Purkinje cell (primary cell): ENCODE measurements around the gene ZNF468. TPM values are rescaled to one million over a fixed set of nuclear protein-coding genes. Genes with fewer than 3 reads are reported as not detected.

Source experiments
- polyA plus RNA-seq: library from polyadenylated mRNA; unstranded; fragments of >200 nt; fragmentation: Nextera tagmentation; gene quantifications from 2 replicates; pipeline ENCODE4 v1.2.1, GENCODE V29; 2014

Gene ZNF468
- polyA plus RNA-seq = 4.8 and 10.1 TPM in 2 replicates

GRCh38 chr19:52857378-52858191 lies at the start of gene ZNF468:
Gene ZNF468, minus strand, starts transcription at chr19:52857619. Its CDS starts 3,347 bp downstream, at chr19:52854272.

GRCh38 chr19:52897138-52897935 lies 39.9 kb upstream of the ZNF468 start, which contains the start of gene ZNF320:
Gene ZNF320, minus strand, starts transcription at chr19:52897635. Its CDS starts 7,380 bp downstream, at chr19:52890255.

GRCh38 chr19:52821204-52821960 lies 36.0 kb downstream of the ZNF468 start, which contains the start of gene ZNF28:
Gene ZNF28, minus strand, starts transcription at chr19:52821633. Its CDS starts 3,675 bp downstream, at chr19:52817958.

Other genes with a start within 250 kb of the ZNF468 start
- gene ZNF83, start 219.3 kb downstream of the ZNF468 start, polyA plus RNA-seq = 22.7 and 34.3 TPM in 2 replicates
- gene ZNF611, start 122.6 kb downstream of the ZNF468 start, polyA plus RNA-seq = 3.1 and 5.0 TPM in 2 replicates
- 0.93 and 4.1 TPM in 2 replicates for gene ZNF600, start 70.8 kb downstream of the ZNF468 start, polyA plus RNA-seq
- 4.6 and 6.3 TPM in 2 replicates for gene ZNF28, start 36.0 kb downstream of the ZNF468 start, polyA plus RNA-seq
- gene ZNF320, start 40.0 kb upstream of the ZNF468 start, polyA plus RNA-seq = 4.9 and 10.2 TPM in 2 replicates
- gene ZNF888, start 65.8 kb upstream of the ZNF468 start, polyA plus RNA-seq = 0.38 TPM in 1 of 2 replicates, not detected in the other
- gene ZNF816, start 105.3 kb upstream of the ZNF468 start, polyA plus RNA-seq = 1.2 and 7.5 TPM in 2 replicates
- not detected in 2 replicates for gene ERVV-1, start 156.3 kb upstream of the ZNF468 start, polyA plus RNA-seq
- gene ERVV-2, start 187.1 kb upstream of the ZNF468 start, polyA plus RNA-seq = not detected in 2 replicates
- 6.8 and 8.2 TPM in 2 replicates for gene ZNF160, start 245.8 kb upstream of the ZNF468 start, polyA plus RNA-seq